Stimulated activated naive CD4-positive, alpha-beta T cell (primary cell): ENCODE measurements around the gene VARS1.
"Not testable (repeated sequence)": the region's sequence is repeated elsewhere in the genome, so short reads cannot be mapped to it uniquely, and the experiment has no call there.

Source experiments
- DNase-seq, 6 experiments: peaks; one replicate each; lab custom pipeline; 2025; lab: John Stamatoyannopoulos, UW

VARS1 gene

GRCh38 chr6:31822036-31822821, 26.7 kb upstream of the VARS1 start:
- peak; percentile 39 to 65 (median 57) for DNase-seq

GRCh38 chr6:31821301-31822035, 25.9 kb upstream of the VARS1 start:
- DNase-seq = peak in 3 of 6 experiments; percentile 38 to 42 (median 42)

GRCh38 chr6:31820399-31820798, 24.8 kb upstream of the VARS1 start:
- DNase-seq = not testable (repeated sequence)

- DNase-seq = no peak
Observed at GRCh38 chr6:31819871-31820299, 24.3 kb upstream of the VARS1 start.

- not testable (repeated sequence) for DNase-seq
Observed at GRCh38 chr6:31817929-31818511, 22.5 kb upstream of the VARS1 start.

GRCh38 chr6:31817133-31817928, 21.8 kb upstream of the VARS1 start:
- DNase-seq = peak in 4 of 6 experiments; percentile 33 to 80 (median 68)

GRCh38 chr6:31815025-31815838, 19.7 kb upstream of the VARS1 start, which contains the start of the genes HSPA1A and HSPA1L:
HSPA1A (plus strand) TSS chr6:31815543; CDS start chr6:31815757, 214 bp downstream.
HSPA1L (minus strand) TSS chr6:31815283; CDS start chr6:31811972, 3,311 bp downstream.
- peak; percentile 12 to 72 (median 43) for DNase-seq

- DNase-seq = peak; percentile 29 to 74 (median 46)
Observed at GRCh38 chr6:31814677-31815024, 19.1 kb upstream of the VARS1 start.

GRCh38 chr6:31813465-31813849, 17.9 kb upstream of the VARS1 start:
- no peak for DNase-seq

- DNase-seq = no peak
Observed at GRCh38 chr6:31811645-31812044, 16.1 kb upstream of the VARS1 start.

GRCh38 chr6:31808599-31808998, 13.0 kb upstream of the VARS1 start:
- not testable (repeated sequence) for DNase-seq

GRCh38 chr6:31806470-31807272, 11.1 kb upstream of the VARS1 start, which contains the start of gene LSM2:
LSM2 (minus strand) TSS chr6:31806966; CDS start chr6:31806757, 209 bp downstream.
- DNase-seq = peak; percentile 90 to 97 (median 96)

GRCh38 chr6:31805939-31806469, 10.5 kb upstream of the VARS1 start:
- DNase-seq = no peak

- not testable (repeated sequence) for DNase-seq
Observed at GRCh38 chr6:31801031-31801927, 5.7 kb upstream of the VARS1 start.

GRCh38 chr6:31799781-31800180, 4.2 kb upstream of the VARS1 start:
- no peak for DNase-seq

- DNase-seq = peak in 4 of 6 experiments; percentile 2 to 46 (median 32)
Observed at GRCh38 chr6:31797588-31797987, 2.0 kb upstream of the VARS1 start.

- no peak for DNase-seq
Observed at GRCh38 chr6:31796993-31797385, 1.4 kb upstream of the VARS1 start.

GRCh38 chr6:31794866-31795615, 511 bp downstream of the VARS1 start:
- no peak for DNase-seq
